Activated naive CD4-positive, alpha-beta T cell treated with anti-CD3 and anti-CD28 coated beads, Interleukin-2, amount 50 U/mL, for 16 hours (primary cell): Measurements from ENCODE around the gene GALNT15.

Experiments used
- DNase-seq: peaks from one replicate; pipeline ENCODE4 v3.0.0-alpha.2; 2020

Gene GALNT15

GRCh38 chr3:16189201-16189600 lies 14.7 kb downstream of the GALNT15 start:
- DNase-seq = no peak

DNA sequence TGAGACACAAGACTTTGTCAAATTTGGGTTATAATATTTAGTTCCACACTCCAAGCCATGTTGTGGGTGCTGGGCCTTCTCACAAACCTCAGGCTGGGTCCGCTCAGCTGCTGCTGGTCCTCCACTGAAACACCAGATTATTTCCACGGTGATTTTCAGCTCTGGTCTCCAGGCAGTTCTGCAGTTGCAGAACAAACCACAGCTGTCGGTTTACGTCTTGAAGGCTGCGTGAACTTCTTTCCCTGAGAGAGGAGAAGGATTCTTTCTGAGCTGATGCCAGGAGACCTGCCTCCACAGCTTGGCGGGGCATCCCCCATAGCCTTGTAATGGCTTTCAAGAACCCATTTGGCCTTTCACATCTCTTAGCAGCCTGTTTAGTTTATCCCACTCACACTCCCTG lies 16.2 kb downstream of the GALNT15 start:
- DNase-seq = no peak

GRCh38 chr3:16191591-16191990 lies 17.1 kb downstream of the GALNT15 start:
- DNase-seq = no peak

DNA sequence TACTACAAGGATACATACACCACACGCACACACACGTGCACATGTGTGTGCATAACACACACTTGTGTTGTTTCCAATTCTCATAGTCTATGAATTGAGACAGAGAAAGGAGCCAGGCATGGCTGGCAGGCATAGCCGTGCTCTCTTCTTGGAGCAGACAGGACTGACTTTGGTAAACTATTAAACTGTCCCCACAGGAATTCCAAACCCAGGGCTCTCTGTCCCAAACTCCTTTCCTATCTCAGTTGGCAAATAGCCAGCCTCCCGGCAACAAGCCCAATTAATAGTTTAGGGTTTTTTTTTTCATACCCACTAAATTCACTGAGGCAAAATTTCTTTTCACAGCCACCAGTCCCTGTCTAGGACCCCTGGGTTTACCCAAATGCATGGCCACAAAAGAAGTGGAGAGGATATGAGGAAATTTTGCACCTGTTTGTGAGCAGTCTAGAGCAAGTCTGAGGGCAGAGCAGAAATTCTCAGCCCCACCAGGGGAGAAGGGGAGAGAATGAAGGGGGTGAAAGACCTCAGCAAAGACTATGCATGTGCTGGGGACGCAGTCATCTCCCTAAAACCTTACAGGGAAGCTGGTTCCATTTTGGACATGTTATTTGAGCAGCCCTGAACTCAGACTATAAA lies 17.8 kb downstream of the GALNT15 start:
- DNase-seq = no peak

GRCh38 chr3:16198427-16198826 lies 23.9 kb downstream of the GALNT15 start:
- no peak for DNase-seq

DNA sequence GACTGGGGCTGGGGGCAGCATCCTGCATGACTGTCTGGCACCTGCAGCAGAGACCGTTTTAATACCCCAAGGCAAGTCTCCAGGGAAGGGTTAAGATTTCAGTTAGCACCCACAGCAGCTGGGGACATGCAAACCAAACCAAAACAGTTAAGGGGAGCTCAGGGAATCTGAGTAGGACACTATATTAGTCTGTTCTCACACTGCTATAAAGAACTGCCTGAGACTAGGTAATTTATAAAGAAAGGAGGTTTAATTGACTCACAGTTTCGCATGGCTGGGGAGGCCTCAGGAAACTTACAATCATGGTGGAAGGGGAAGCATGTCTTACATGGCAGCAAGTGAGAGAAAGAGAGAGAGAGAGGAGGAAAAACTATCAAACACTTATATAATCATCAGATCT lies 25.3 kb downstream of the GALNT15 start:
- DNase-seq = no peak

DNA sequence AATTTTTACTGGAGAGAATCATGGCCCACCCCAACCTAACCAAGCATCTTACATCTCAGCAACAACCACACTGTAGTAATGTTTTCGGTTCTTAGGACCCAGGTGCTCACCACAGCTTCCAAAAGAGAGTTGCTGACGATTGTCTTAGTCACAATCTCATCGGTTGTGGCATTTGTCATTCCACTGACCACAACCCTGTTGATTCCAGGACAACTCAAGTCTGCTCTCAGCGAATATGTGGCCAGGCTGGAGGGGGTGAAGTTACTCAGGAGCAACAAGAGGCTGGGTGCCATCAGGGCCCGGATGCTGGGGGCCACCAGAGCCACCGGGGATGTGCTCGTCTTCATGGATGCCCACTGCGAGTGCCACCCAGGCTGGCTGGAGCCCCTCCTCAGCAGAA lies 25.9 kb downstream of the GALNT15 start:
- no peak for DNase-seq

GRCh38 chr3:16203031-16203430 lies 28.6 kb downstream of the GALNT15 start:
- DNase-seq = no peak

GRCh38 chr3:16203671-16204629 lies 29.5 kb downstream of the GALNT15 start:
- no peak for DNase-seq

DNA sequence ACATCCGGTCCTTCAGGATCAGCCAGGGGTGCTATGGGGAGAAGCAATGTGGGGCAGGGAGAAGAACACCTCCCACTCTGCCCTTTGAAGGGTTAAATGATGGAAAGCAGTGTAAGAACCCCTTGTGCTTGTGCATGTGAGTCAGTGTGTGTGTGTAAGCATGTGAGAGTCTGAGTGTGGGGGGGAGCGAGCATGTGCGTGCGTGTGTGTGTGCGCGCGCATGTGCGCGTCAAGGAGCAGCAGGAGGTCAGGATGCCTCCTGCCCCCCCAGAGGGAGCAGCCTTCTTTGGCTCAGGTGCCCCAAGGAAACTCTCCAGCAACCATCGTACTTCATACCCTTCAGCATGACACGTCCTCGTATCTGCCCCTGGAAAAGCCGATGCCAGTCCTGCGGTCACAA lies 30.3 kb downstream of the GALNT15 start:
- DNase-seq = no peak

- no peak for DNase-seq
Observed at GRCh38 chr3:16205156-16205870, 30.8 kb downstream of the GALNT15 start.

DNA sequence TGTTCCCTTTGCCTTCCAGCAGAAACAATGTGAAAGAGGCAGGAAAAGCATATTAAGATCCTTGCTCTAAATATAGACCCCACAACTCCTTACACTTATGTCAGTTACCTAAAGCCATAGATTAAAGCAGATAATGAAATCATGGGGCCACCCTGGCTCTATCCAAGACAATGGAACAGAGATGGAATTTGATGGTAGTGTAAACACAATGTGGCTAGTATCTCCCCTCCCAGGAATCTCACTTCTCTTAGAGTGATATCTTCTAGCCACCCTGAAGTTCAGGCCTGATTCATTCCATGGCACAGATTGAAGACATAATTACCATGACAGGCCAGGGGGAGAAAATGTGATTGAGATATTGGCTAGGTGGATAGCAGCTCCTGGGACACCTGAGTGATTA lies 32.6 kb downstream of the GALNT15 start:
- no peak for DNase-seq

- no peak for DNase-seq
Observed at GRCh38 chr3:16211176-16211904, 36.9 kb downstream of the GALNT15 start.

- DNase-seq = no peak
Observed at GRCh38 chr3:16214366-16214765, 39.9 kb downstream of the GALNT15 start.

DNA sequence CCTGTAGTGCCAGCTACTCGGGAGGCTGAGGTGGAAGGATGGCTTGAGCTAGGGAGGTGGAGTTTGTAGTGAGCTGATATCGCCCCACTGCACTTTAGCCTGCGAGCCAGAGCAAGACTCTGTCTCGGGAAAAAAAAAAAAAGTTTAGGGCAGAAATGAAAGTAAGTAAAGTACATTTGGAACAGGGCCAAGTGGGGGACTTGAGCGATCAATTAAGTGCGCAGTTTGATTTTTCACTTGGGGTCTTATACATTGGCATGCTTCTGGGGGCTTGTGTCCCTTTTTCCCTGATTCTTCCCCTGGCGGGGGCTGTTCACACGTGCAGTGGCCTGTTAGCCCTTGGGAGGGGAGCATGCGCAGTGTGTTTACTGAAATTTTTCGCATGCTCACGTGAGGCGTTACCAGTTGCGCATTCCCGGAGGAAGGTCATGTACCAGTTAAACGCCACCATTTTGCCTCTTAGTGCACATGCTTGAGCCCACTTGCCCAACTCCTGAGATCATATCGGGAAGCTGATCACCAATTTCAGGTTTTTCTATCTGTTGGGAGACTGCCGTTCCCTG lies 42.0 kb downstream of the GALNT15 start:
- no peak for DNase-seq

- DNase-seq = no peak
Observed at GRCh38 chr3:16219777-16220176, 45.3 kb downstream of the GALNT15 start.

DNA sequence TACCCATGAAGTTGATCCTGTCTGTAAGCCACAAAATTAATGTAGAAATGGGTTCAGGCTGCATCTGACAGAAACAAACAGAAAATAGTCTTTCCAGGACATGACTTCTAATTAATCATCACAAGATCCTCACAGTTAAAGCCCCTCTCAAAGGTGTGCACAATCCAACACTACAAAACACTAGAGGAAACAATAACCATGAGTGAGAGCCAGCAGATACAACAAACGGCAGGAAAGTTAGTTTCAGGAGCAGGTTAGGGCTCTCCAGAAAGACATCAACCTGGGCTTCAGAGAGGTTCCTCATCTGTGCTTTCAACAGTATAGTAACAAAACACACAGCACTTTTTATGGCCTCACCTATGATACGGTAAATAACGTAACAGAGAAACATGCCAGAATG lies 47.5 kb downstream of the GALNT15 start:
- DNase-seq = no peak

DNA sequence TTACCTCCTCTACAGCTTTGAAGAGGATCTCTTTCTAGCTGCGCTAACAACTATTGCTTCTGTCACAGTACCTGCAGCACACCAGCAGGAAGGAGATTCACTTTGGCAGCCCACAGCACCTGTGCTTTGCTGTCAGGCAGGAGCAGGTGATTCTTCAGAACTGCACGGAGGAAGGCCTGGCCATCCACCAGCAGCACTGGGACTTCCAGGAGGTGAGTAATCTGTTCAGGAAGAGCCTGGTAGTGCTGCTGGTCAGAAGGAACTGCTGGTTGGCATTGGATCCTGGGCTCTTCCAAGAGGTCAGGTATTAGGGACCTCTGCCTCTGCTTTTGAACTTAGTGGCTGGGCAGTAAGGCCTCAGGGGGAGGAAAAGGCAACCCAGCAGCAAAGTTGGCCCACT lies 48.1 kb downstream of the GALNT15 start:
- no peak for DNase-seq

DNA sequence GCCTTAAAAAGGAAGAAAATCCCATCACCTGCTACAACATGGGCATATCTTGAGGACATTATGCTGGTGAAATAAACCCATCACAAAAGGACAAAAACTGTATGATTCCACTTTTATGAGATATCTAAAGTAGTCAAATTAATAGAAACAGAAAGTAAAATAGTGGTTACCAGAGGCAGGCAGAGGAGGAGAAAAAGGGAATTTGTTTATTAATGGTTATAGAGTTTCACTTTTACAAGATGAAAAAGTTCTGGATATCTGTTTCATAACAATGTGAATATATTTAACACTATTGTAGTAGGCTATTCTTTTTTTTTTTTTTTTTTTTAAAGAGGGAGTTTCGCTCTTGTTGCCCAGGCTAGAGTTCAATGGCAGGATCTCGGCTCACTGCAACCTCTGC lies 49.8 kb downstream of the GALNT15 start:
- DNase-seq = no peak

DNA sequence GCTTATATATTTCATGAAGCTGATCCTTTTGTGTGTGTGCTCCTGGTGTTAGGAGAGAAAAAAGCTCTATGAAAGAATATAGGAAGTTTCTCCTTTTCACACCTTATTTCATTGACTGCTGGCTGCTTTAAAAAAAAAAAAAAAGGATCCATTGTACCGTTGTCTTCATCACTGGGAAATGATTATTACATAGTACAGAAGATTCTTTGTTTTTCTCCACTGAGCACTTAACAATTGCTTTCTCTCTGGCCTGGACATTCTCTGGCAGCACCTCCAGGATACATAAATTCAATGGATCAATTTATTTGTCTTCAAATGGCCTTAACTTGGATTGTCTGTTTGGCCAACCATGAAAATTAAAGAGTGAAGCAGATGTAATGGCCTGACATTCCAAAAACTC lies 53.1 kb downstream of the GALNT15 start:
- DNase-seq = no peak

DNA sequence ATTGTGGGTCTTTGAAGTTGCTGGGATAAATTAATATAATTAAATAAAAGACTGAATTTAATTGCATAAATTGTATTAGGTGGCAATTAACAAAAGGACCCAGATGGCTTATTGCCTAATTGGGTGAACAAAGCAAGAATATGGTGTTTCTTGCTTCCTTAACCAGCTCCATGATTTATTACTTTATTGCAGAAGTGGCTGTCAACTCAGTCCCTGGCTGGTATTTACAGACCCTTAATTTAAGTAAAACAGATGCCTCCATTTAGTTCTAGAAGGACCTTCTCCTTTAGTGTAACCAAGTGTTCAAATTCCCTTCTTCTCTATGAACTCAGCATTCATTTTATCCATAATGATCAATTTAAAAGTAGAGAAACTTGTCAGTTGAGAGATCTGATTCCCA lies 55.2 kb downstream of the GALNT15 start:
- DNase-seq = no peak

GRCh38 chr3:16231983-16232382 lies 57.5 kb downstream of the GALNT15 start:
- no peak for DNase-seq

DNA sequence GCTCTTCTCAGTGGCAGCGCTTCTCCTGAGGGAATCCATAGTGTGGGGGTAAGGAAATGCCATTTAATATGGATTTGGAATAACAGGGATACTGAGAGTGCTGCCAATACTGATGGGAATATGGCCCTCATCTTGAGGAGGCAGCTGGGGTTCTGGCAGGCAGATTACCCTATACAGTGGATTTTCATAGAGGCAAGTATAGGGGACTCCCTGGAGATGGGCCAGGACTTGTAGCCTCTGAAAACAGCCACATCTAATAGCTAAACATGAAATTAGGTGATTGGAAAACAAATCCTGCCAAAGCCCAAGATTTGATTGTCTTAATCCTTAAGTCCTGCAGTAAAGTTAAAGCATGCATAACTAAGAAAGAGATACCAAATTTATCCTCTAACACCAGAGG lies 59.3 kb downstream of the GALNT15 start:
- DNase-seq = no peak
